Measurements from ENCODE around the gene RRBP1.

GRCh38 chr20:17694767-17695166 is 12.7 kb upstream of the RRBP1 start:
- TF ChIP-seq, protein P1, sequence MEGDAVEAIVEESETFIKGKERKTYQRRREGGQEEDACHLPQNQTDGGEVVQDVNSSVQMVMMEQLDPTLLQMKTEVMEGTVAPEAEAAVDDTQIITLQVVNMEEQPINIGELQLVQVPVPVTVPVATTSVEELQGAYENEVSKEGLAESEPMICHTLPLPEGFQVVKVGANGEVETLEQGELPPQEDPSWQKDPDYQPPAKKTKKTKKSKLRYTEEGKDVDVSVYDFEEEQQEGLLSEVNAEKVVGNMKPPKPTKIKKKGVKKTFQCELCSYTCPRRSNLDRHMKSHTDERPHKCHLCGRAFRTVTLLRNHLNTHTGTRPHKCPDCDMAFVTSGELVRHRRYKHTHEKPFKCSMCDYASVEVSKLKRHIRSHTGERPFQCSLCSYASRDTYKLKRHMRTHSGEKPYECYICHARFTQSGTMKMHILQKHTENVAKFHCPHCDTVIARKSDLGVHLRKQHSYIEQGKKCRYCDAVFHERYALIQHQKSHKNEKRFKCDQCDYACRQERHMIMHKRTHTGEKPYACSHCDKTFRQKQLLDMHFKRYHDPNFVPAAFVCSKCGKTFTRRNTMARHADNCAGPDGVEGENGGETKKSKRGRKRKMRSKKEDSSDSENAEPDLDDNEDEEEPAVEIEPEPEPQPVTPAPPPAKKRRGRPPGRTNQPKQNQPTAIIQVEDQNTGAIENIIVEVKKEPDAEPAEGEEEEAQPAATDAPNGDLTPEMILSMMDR (IDR thresholded peaks at IDR 0.05; ENCODE audit: borderline replicate concordance, extremely low read depth, low read length, poor library complexity, severe bottlenecking): no peak
- no peak for TF ChIP-seq EZH2 (IDR thresholded peaks at IDR 0.05; ENCODE audit: borderline replicate concordance, low read depth, low read length, severe bottlenecking)
